ENCODE measurements around the gene TNIK. TPM values are rescaled to one million over a fixed set of nuclear protein-coding genes. Genes with fewer than 3 reads are reported as not detected.
"Not testable (repeated sequence)": the region's sequence is repeated elsewhere in the genome, so short reads cannot be mapped to it uniquely, and the experiment has no call there.

Gene TNIK
- total and polyA plus RNA-seq, 2 experiments from 2014 or later: 14.6 to 34.3 TPM

- TF ChIP-seq, protein P1, sequence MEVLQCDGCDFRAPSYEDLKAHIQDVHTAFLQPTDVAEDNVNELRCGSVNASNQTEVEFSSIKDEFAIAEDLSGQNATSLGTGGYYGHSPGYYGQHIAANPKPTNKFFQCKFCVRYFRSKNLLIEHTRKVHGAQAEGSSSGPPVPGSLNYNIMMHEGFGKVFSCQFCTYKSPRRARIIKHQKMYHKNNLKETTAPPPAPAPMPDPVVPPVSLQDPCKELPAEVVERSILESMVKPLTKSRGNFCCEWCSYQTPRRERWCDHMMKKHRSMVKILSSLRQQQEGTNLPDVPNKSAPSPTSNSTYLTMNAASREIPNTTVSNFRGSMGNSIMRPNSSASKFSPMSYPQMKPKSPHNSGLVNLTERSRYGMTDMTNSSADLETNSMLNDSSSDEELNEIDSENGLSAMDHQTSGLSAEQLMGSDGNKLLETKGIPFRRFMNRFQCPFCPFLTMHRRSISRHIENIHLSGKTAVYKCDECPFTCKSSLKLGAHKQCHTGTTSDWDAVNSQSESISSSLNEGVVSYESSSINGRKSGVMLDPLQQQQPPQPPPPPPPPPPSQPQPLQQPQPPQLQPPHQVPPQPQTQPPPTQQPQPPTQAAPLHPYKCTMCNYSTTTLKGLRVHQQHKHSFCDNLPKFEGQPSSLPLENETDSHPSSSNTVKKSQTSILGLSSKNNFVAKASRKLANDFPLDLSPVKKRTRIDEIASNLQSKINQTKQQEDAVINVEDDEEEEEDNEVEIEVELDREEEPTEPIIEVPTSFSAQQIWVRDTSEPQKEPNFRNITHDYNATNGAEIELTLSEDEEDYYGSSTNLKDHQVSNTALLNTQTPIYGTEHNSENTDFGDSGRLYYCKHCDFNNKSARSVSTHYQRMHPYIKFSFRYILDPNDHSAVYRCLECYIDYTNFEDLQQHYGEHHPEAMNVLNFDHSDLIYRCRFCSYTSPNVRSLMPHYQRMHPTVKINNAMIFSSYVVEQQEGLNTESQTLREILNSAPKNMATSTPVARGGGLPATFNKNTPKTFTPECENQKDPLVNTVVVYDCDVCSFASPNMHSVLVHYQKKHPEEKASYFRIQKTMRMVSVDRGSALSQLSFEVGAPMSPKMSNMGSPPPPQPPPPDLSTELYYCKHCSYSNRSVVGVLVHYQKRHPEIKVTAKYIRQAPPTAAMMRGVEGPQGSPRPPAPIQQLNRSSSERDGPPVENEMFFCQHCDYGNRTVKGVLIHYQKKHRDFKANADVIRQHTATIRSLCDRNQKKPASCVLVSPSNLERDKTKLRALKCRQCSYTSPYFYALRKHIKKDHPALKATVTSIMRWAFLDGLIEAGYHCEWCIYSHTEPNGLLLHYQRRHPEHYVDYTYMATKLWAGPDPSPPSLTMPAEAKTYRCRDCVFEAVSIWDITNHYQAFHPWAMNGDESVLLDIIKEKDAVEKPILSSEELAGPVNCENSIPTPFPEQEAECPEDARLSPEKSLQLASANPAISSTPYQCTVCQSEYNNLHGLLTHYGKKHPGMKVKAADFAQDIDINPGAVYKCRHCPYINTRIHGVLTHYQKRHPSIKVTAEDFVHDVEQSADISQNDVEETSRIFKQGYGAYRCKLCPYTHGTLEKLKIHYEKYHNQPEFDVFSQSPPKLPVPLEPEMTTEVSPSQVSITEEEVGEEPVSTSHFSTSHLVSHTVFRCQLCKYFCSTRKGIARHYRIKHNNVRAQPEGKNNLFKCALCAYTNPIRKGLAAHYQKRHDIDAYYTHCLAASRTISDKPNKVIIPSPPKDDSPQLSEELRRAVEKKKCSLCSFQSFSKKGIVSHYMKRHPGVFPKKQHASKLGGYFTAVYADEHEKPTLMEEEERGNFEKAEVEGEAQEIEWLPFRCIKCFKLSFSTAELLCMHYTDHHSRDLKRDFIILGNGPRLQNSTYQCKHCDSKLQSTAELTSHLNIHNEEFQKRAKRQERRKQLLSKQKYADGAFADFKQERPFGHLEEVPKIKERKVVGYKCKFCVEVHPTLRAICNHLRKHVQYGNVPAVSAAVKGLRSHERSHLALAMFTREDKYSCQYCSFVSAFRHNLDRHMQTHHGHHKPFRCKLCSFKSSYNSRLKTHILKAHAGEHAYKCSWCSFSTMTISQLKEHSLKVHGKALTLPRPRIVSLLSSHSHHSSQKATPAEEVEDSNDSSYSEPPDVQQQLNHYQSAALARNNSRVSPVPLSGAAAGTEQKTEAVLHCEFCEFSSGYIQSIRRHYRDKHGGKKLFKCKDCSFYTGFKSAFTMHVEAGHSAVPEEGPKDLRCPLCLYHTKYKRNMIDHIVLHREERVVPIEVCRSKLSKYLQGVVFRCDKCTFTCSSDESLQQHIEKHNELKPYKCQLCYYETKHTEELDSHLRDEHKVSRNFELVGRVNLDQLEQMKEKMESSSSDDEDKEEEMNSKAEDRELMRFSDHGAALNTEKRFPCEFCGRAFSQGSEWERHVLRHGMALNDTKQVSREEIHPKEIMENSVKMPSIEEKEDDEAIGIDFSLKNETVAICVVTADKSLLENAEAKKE (CRISPR knock-in tag; IDR thresholded peaks at IDR 0.05): no peak
- TF ChIP-seq ZNF114 (CRISPR knock-in tag; IDR thresholded peaks at IDR 0.05) (no peak), ZNF331 (CRISPR knock-in tag; IDR thresholded peaks at IDR 0.05; ENCODE audit: low read depth) (no peak), NANOG (IDR thresholded peaks at IDR 0.05; ENCODE audit: borderline replicate concordance) (no peak)
Observed at GRCh38 chr3:171242170-171242569, 218.0 kb downstream of the TNIK start (continued).

DNA sequence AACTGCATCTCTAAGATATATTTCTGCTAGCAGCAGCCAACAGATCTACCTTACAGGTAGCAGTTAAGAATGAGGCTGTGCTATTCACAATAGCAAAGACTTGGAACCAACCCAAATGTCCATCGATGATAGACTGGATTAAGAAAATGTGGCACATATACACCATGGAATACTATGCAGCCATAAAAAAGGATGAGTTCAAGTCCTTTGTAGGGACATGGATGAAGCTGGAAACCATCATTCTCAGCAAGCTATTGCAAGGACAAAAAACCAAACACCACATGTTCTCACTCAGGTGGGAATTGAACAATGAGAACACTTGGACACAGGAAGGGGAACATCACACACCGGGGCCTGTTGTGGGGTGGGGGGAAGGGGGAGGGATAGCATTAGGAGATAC lies 218.6 kb downstream of the TNIK start:
- not testable (repeated sequence) for H3K9me2 ChIP-seq (ENCODE audit: insufficient read depth); H3K4me2 ChIP-seq; H3K36me3 ChIP-seq (ENCODE audit: insufficient read depth); H3F3A ChIP-seq (replicated peaks; ENCODE audit: low read depth); H3K4me1 ChIP-seq (ENCODE audit: insufficient read depth); DNase-seq (ENCODE audit: low spot score); H3K36me3 Mint-ChIP-seq (ENCODE audit: low read depth); H3K9me3 Mint-ChIP-seq; H3K4me3 Mint-ChIP-seq; H3K27ac Mint-ChIP-seq; H3K4me3 ChIP-seq; H3K27me3 ChIP-seq (ENCODE audit: insufficient read depth); H2AFZ ChIP-seq; H3K27ac ChIP-seq (ENCODE audit: low read depth); H3K27me3 Mint-ChIP-seq (ENCODE audit: insufficient read depth, low read depth, poor library complexity); H4K20me1 ChIP-seq (replicated peaks; ENCODE audit: insufficient read depth); ATAC-seq; H3K79me2 ChIP-seq (replicated peaks; ENCODE audit: insufficient read depth)
- peaks cover 29% of the 10 kb centered on the region for H3K4me1 Mint-ChIP-seq

- no peak overlapping the region for H3K27ac ChIP-seq (ENCODE audit: low read depth)
- 0 out of 2 replicates have a peak, but pooled peaks cover 5% of the 10 kb centered on the region for H4K20me1 ChIP-seq (replicated peaks; ENCODE audit: insufficient read depth)
- no peak overlapping the region for H3K4me2 ChIP-seq
- Mint-ChIP-seq H3K27ac (no peak overlapping the region; the same call in 1 of the 2 replicates), H3K4me3 (no peak overlapping the region), H3K27me3 (ENCODE audit: insufficient read depth, low read depth, poor library complexity) (peaks cover 5% of the 10 kb centered on the region), H3K36me3 (ENCODE audit: low read depth) (0 out of 3 replicates have a peak, but pooled peaks cover 2% of the 10 kb centered on the region), H3K9me3 (no peaks in the 10 kb centered on the region), H3K4me1 (peaks cover 37% of the 10 kb centered on the region)
- H3K9me2 ChIP-seq (ENCODE audit: insufficient read depth): no peaks in the 10 kb centered on the region
- DNase-seq (ENCODE audit: low spot score) (no peak), ATAC-seq (no peak)
- no peak overlapping the region for H2AFZ ChIP-seq
- H3K79me2 ChIP-seq (replicated peaks; ENCODE audit: insufficient read depth): 0 out of 2 replicates have a peak, but pooled peaks cover 4% of the 10 kb centered on the region
- H3K36me3 ChIP-seq (ENCODE audit: insufficient read depth): no peaks in the 10 kb centered on the region
- no peaks in the 10 kb centered on the region for H3F3A ChIP-seq (replicated peaks; ENCODE audit: low read depth)
- peaks cover 17% of the 10 kb centered on the region for H3K4me1 ChIP-seq (ENCODE audit: insufficient read depth)
- no peak overlapping the region for H3K4me3 ChIP-seq
- no peaks in the 10 kb centered on the region for H3K27me3 ChIP-seq (ENCODE audit: insufficient read depth)
- TF ChIP-seq, protein P2, sequence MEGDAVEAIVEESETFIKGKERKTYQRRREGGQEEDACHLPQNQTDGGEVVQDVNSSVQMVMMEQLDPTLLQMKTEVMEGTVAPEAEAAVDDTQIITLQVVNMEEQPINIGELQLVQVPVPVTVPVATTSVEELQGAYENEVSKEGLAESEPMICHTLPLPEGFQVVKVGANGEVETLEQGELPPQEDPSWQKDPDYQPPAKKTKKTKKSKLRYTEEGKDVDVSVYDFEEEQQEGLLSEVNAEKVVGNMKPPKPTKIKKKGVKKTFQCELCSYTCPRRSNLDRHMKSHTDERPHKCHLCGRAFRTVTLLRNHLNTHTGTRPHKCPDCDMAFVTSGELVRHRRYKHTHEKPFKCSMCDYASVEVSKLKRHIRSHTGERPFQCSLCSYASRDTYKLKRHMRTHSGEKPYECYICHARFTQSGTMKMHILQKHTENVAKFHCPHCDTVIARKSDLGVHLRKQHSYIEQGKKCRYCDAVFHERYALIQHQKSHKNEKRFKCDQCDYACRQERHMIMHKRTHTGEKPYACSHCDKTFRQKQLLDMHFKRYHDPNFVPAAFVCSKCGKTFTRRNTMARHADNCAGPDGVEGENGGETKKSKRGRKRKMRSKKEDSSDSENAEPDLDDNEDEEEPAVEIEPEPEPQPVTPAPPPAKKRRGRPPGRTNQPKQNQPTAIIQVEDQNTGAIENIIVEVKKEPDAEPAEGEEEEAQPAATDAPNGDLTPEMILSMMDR (conservative IDR thresholded peaks at IDR 0.05; ENCODE audit: low read depth in 2 of 2): no peak
- TF ChIP-seq JUNB (IDR thresholded peaks at IDR 0.05; ENCODE audit: unreplicated experiment) (no peak), ETS1 (IDR thresholded peaks at IDR 0.05) (no peak), EZH2phosphoT487 (IDR thresholded peaks at IDR 0.05; ENCODE audit: unreplicated experiment) (no peak), NANOG (IDR thresholded peaks at IDR 0.05; ENCODE audit: borderline replicate concordance) (no peak), CREB1 (CRISPR knock-in tag; IDR thresholded peaks at IDR 0.05; ENCODE audit: low read depth) (no peak)
Observed at GRCh38 chr3:171240504-171240835, 219.7 kb downstream of the TNIK start.
